Body of pancreas (tissue), 4 donors: Measurements from ENCODE around the gene RNF39.

Experiments
- POLR2A ChIP-seq, 3 donors: fragments of 450-650 bp; IDR thresholded peaks; one replicate each; pipeline ENCODE4 v1.6.1; 2016; ENCODE audit warnings: antibody characterized with exemption in 3 of 3, mild to moderate bottlenecking in 2 of 3
- TF ChIP-seq, protein P1 (sequence below), 7 experiments: fragments of 450-650 bp in 4 of 7; fragments of 200-600 bp in 3 of 7; sonication (generic) in 3 of 7; IDR thresholded peaks; one replicate each; pipeline ENCODE4 v1.5.1; 2016 to 2019; ENCODE audit warnings: antibody characterized with exemption in 7 of 7

DNA sequence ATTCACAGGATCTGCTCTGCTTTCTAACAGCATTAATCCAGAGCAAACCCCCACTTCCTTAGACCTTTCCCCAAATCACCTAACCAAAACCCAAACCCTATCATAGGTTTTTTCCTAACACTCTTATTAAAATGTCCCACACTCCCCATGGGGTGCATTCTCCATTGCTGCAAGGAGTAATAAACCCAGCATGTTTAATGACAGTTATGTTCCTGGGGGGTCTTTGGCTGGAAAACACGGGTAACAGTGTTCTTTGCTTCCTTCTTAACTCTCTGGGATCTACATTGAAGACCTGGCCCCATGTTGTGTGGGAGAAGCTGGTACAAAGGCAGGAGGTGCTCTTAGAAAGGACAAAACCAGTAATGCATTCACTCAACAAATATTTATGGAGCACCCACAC lies 21.3 kb upstream of the RNF39 start:
- TF ChIP-seq, protein P1, sequence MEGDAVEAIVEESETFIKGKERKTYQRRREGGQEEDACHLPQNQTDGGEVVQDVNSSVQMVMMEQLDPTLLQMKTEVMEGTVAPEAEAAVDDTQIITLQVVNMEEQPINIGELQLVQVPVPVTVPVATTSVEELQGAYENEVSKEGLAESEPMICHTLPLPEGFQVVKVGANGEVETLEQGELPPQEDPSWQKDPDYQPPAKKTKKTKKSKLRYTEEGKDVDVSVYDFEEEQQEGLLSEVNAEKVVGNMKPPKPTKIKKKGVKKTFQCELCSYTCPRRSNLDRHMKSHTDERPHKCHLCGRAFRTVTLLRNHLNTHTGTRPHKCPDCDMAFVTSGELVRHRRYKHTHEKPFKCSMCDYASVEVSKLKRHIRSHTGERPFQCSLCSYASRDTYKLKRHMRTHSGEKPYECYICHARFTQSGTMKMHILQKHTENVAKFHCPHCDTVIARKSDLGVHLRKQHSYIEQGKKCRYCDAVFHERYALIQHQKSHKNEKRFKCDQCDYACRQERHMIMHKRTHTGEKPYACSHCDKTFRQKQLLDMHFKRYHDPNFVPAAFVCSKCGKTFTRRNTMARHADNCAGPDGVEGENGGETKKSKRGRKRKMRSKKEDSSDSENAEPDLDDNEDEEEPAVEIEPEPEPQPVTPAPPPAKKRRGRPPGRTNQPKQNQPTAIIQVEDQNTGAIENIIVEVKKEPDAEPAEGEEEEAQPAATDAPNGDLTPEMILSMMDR (IDR thresholded peaks at IDR 0.05) = no peak
- TF ChIP-seq POLR2A (IDR thresholded peaks at IDR 0.05) = no peak
